RWPE1 (cell line): ENCODE data around the gene TUB.

Experiments
- CTCF ChIA-PET: fragments of 350-600 bp; sonication (Branson Sonifier 250); formaldehyde crosslinking; extraction: SDS; loops from one replicate; lab custom pipeline; 2021; lab: Yijun Ruan, JAX
- POLR2A ChIA-PET: fragments of 400-600 bp; formaldehyde crosslinking; extraction: SDS; loops from one replicate; lab custom pipeline; 2020; ENCODE audit warnings: antibody characterized with exemption; ENCODE audit not compliant: low non-redundant PET; lab: Yijun Ruan, JAX
- DNase-seq: peaks from one replicate; pipeline ENCODE4 v3.0.0; 2012; ENCODE audit warnings: low spot score
- H3K27ac ChIP-seq: fragments of 450-650 bp; 2 replicates; pipeline ENCODE4 v1.5.1; 2017
- TF ChIP-seq, protein P1 (sequence below): fragments of 450-650 bp; conservative IDR thresholded peaks from 2 replicates; pipeline ENCODE4 v1.5.1; 2017; ENCODE audit warnings: low read depth, mild to moderate bottlenecking

The TUB gene

DNA sequence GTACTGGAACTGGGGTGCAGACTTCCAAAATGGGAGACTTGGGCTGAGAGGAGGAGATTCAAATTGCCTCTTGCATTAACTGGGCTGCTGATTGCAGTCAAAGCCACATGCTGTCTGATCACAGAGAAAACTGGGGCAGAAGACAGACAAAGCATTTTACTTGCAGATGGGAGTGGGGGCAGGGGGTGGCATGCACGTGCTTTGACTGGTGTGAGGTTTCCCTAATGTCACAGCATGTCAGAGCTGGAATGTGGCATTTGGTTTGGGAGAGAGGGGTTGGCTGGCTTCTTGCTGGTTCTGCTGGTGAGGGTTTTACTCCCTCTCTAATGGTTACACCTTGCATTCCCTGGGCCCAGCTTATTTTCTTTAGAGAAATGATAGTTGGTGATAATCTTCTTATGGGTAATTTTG, 2.9 kb downstream of the TUB start:
- CTCF ChIA-PET: interaction anchor here (1.5 kb wide), 1 partner anchor 15 kb away, joined by 3 read pairs; no protein-coding TSS in a partner anchor

DNA sequence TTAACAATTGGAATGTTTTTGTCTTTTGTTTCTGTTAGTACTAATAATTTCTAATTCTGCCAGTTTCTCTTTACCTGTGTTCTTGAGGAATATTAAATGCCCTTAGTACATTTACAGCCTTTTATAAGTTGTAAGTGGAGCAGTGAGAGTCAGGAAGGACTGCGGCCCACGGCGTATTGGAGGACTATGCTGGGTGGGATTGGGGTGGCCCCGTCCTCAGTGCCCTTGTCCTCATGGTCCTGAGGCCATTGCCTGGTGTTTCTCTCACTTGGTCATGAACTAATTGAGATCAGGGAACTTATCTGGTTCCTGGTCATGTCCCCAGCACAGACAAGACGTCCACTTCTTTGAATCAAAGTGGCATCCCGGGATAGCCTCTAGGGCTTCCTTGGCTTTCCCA, 3.3 kb downstream of the TUB start:
- ChIA-PET POLR2A (no interaction called here), CTCF (interaction anchor here (1.5 kb wide), 1 partner anchor 15 kb away, joined by 3 read pairs; no protein-coding TSS in a partner anchor)
- H3K27ac ChIP-seq: no peak overlapping the region
- DNase-seq: no peak
- TF ChIP-seq, protein P1, sequence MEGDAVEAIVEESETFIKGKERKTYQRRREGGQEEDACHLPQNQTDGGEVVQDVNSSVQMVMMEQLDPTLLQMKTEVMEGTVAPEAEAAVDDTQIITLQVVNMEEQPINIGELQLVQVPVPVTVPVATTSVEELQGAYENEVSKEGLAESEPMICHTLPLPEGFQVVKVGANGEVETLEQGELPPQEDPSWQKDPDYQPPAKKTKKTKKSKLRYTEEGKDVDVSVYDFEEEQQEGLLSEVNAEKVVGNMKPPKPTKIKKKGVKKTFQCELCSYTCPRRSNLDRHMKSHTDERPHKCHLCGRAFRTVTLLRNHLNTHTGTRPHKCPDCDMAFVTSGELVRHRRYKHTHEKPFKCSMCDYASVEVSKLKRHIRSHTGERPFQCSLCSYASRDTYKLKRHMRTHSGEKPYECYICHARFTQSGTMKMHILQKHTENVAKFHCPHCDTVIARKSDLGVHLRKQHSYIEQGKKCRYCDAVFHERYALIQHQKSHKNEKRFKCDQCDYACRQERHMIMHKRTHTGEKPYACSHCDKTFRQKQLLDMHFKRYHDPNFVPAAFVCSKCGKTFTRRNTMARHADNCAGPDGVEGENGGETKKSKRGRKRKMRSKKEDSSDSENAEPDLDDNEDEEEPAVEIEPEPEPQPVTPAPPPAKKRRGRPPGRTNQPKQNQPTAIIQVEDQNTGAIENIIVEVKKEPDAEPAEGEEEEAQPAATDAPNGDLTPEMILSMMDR: no peak

More for the DNA sequence above, 2.9 kb downstream of the TUB start:
- TF ChIP-seq, protein P1: no peak
- DNase-seq: no peak
- POLR2A ChIA-PET: no interaction called here
- H3K27ac ChIP-seq: no peak overlapping the region

DNA sequence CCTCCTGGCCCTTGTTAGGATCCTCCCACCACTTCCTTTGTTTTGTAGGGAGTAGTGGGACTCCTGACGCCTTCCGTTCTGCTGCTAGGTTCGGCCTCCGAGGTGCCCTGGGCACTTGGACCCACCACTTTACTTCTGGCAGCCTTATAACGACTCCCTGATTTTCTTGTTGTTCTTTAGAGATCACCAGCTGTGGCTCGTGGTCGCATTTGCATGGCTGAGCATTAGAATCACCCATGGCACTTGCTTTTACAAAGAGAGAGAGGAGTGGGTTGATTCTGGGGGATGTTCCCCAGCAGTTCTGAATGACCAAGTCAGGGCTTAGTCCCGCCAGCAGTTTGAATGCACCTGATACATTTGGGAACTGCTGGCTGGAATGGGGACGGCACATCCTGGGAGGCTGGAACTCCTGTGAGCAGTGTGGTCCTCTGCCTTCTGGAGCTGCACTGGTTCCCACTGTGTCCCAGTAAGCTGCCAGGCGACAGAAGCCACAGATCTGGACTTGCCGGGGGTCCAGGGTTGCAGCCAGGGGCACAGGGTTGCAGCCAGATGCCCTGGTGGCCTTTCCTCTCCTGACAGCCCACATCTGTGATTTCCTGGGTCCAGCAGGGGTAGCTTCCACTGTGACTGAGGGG, 4.1 kb downstream of the TUB start:
- CTCF ChIA-PET: no interaction called here
- TF ChIP-seq, protein P1: no peak
- DNase-seq: no peak
- H3K27ac ChIP-seq: no peak overlapping the region
- POLR2A ChIA-PET: no interaction called here

DNA sequence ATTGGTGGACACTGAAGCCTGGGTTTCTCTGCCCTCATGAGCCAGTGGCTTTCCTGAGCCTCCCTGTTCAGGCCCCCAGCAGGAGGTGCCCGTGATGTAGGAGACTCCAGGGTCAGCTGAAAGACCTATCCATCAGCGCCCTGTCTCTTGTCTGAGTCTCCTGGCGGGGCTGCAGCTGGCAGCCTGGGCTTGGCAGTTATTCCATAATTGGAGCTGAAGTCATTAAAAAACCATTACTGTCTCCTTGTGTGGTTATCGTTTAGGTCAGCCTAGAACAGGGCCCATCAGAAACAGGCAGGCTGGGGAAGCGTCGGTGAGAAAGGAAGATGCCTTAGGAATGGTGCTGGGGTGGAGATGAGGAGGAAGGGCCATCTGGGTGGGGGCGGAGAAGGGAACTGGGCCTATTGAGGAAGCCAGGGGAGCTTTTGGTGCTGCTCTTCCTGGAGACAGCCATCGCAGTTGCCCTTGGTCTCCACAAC, 5.0 kb downstream of the TUB start:
- ChIA-PET CTCF (interaction anchor here (4.8 kb wide), 1 partner anchor 13 kb away, joined by 24 read pairs; no protein-coding TSS in a partner anchor), POLR2A (no interaction called here)
- DNase-seq: no peak

DNA sequence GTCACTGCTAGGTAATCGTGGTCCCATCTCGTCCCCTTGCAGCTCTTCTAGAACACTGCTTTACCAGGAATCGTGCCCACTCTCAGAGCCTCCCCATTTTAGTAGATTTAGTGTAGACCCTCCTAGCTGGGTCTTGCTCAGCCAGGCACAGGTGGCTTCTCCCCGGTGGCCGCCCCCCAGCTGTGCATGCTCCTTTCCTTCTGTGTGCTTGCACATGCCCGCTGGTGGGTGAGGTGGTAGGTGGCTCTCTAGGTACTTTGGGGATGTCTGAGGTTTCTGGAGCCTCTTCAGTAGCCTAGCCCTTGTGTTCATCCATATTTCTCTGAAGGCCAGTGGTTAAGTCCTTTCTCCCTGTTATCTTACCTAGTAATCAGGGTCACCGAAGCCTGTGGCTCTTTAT, 5.6 kb downstream of the TUB start:
- TF ChIP-seq, protein P1: no peak
- CTCF ChIA-PET: interaction anchor here (4.8 kb wide), 1 partner anchor 12 kb away, joined by 24 read pairs; no protein-coding TSS in a partner anchor
- DNase-seq: no peak
- no peak overlapping the region for H3K27ac ChIP-seq
- POLR2A ChIA-PET: no interaction called here

More for the DNA sequence above, 5.0 kb downstream of the TUB start:
- TF ChIP-seq, protein P1: no peak
- no peak overlapping the region for H3K27ac ChIP-seq

DNA sequence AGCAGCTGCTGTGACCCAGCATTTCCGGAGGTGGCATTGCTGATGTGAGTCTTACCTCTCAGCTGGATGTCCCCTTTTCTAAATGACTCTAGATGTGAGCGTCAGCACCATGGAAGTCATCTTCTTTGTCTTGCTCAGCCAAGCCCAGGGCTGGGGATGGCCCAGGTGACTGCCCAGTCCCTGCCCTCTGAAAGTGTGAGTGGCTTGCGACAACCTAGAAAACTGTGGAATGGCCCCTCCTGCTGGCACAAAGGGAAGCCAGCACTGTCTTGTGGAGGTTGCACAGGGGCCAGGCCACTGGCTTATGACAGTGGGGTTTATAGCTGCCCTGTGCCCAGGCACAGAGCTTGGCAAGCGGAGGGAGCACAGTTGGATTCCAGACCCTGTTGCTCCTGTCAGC, 6.2 kb downstream of the TUB start:
- no peak for DNase-seq
- POLR2A ChIA-PET: no interaction called here
- H3K27ac ChIP-seq: no peak overlapping the region
- CTCF ChIA-PET: interaction anchor here (0.8 to 4.8 kb wide), 3 partner anchors 12 to 81 kb away, joined by 4 to 24 read pairs (median 5); no protein-coding TSS in a partner anchor
- TF ChIP-seq, protein P1: no peak
